ENCODE data around the gene VPS16. TPM values are rescaled to one million over a fixed set of nuclear protein-coding genes. Genes with fewer than 3 reads are reported as not detected.

Gene VPS16
- total RNA-seq, 1 experiment from 2014 or later: 26.2 TPM

GRCh38 chr20:2858591-2858990 lies 18.0 kb downstream of the VPS16 start:
- no peaks in the 10 kb centered on the region for H3K9me3 Mint-ChIP-seq
- H3K4me3 Mint-ChIP-seq: no peak overlapping the region
- no peaks in the 10 kb centered on the region for H3K4me1 Mint-ChIP-seq
- ChIA-PET CTCF (interaction anchor here (2.0 kb wide), 1 partner anchor 106 kb away, joined by 5 read pairs; no protein-coding TSS in a partner anchor), POLR2A (no interaction called here)
- H3K27ac Mint-ChIP-seq: no peak overlapping the region
- TF ChIP-seq IRF1 (CRISPR knock-in tag; IDR thresholded peaks at IDR 0.05) (no peak), NR2C2 (CRISPR knock-in tag; IDR thresholded peaks at IDR 0.05) (no peak), NFYB (CRISPR knock-in tag; conservative IDR thresholded peaks at IDR 0.05; ENCODE audit: low read depth) (no peak), ZNF232 (CRISPR knock-in tag; IDR thresholded peaks at IDR 0.05) (no peak), MAX (CRISPR knock-in tag; IDR thresholded peaks at IDR 0.05) (no peak), AR (CRISPR knock-in tag; IDR thresholded peaks at IDR 0.05) (no peak), ZNF532 (CRISPR knock-in tag; IDR thresholded peaks at IDR 0.05; ENCODE audit: borderline replicate concordance) (no peak), PREB (CRISPR knock-in tag; IDR thresholded peaks at IDR 0.05; ENCODE audit: borderline replicate concordance) (no peak)
- H3K27me3 Mint-ChIP-seq (ENCODE audit: low read depth): no peaks in the 10 kb centered on the region
- no peaks in the 10 kb centered on the region for H3K36me3 Mint-ChIP-seq
- DNase-seq (ENCODE audit: low spot score): no peak
- no peak for ATAC-seq

GRCh38 chr20:2859330-2860121 lies 19.0 kb downstream of the VPS16 start:
- POLR2A ChIA-PET: no interaction called here
- H3K27ac Mint-ChIP-seq: no peak overlapping the region
- DNase-seq (ENCODE audit: low spot score) (no peak), ATAC-seq (no peak)
- no peaks in the 10 kb centered on the region for H3K4me1 Mint-ChIP-seq
- H3K27me3 Mint-ChIP-seq (ENCODE audit: low read depth): no peaks in the 10 kb centered on the region
- H3K36me3 Mint-ChIP-seq: no peaks in the 10 kb centered on the region
- CTCF ChIA-PET: interaction anchor here (2.0 kb wide), 1 partner anchor 107 kb away, joined by 5 read pairs; no protein-coding TSS in a partner anchor
- no peaks in the 10 kb centered on the region for H3K9me3 Mint-ChIP-seq
- H3K4me3 Mint-ChIP-seq: no peak overlapping the region
- TF ChIP-seq ELF4 (CRISPR knock-in tag; IDR thresholded peaks at IDR 0.05; ENCODE audit: low read depth) (no peak), ETV6 (CRISPR knock-in tag; IDR thresholded peaks at IDR 0.05) (no peak), CBFB (CRISPR knock-in tag; IDR thresholded peaks at IDR 0.05; ENCODE audit: low read depth) (no peak), MXD4 (CRISPR knock-in tag; IDR thresholded peaks at IDR 0.05; ENCODE audit: borderline replicate concordance) (no peak), ZBTB21 (CRISPR knock-in tag; IDR thresholded peaks at IDR 0.05; ENCODE audit: borderline replicate concordance) (no peak), ARID4B (CRISPR knock-in tag; IDR thresholded peaks at IDR 0.05; ENCODE audit: borderline replicate concordance) (no peak), ZNF138 (CRISPR knock-in tag; conservative IDR thresholded peaks at IDR 0.05) (no peak), ZNF281 (CRISPR knock-in tag; IDR thresholded peaks at IDR 0.05) (no peak), RORB (CRISPR knock-in tag; IDR thresholded peaks at IDR 0.05) (no peak)
